ENCODE measurements around the gene PLA2G3.
A peak's percentile ranks its signal among the peaks of the same experiment; 100 is the strongest.
"Not testable (repeated sequence)": the region's sequence is repeated elsewhere in the genome, so short reads cannot be mapped to it uniquely, and the experiment has no call there.

PLA2G3 gene

DNA sequence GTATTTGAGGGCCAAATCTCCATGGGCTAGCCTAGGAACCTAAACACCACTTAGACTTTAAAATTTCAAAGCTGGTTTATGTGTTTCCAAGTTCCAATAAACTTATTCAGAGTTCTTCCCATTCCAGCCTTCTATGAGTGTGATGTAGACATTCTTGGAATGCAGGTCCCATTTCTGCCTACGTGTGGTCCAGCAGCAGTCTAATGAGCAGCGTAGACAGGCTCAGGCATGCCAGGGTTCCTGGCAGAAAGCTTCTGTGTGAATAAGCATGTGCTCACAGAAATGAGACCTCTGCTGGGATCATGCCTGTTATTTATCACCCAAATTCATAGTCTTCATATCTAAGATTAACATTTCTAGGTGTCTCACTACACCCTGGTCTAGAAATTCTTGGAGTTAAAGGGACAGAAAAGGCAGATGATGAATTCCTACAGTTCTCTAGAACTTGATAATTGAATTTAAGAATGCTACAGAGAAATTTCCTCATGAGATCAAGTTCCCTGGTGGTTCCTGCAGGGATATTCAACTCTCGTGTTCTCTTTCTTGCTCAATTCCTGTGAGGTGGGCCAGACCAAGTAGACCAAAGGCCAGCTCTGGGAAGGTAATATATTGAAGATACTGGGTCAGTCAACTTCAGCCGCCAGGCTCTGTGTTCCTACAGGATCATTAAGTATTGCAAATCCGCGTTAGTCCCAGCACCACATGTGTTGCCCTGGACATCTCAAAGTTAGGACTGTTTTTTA lies 37.3 kb upstream of the PLA2G3 start:
- no peak for DNase-seq (ENCODE audit: low read depth)
- no peak overlapping the region for H3K4me3 ChIP-seq (ENCODE audit: low read depth, low read length)
- TF ChIP-seq, protein P1, sequence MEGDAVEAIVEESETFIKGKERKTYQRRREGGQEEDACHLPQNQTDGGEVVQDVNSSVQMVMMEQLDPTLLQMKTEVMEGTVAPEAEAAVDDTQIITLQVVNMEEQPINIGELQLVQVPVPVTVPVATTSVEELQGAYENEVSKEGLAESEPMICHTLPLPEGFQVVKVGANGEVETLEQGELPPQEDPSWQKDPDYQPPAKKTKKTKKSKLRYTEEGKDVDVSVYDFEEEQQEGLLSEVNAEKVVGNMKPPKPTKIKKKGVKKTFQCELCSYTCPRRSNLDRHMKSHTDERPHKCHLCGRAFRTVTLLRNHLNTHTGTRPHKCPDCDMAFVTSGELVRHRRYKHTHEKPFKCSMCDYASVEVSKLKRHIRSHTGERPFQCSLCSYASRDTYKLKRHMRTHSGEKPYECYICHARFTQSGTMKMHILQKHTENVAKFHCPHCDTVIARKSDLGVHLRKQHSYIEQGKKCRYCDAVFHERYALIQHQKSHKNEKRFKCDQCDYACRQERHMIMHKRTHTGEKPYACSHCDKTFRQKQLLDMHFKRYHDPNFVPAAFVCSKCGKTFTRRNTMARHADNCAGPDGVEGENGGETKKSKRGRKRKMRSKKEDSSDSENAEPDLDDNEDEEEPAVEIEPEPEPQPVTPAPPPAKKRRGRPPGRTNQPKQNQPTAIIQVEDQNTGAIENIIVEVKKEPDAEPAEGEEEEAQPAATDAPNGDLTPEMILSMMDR (IDR thresholded peaks at IDR 0.05; ENCODE audit: control insufficient read depth, extremely low read depth, insufficient read depth), result no peak

DNA sequence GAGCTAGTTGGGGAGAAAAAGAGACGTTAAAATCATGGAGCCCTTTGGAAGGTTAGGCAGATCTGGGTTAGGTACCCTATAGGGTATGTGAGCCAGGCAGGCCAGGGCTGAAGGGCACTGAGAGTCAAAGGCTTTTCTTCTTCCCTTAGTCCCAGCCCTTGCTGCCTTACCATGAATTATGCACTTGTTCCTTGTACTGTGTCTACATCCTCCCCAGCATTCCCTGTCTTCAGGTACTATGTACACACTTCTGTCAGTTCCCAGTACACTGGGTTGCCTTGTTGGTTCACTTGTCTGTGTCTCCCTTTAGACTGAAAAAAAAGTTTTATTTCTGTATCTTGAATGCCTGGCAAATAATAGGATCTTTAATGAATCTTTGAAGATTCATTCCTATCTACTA lies 36.6 kb upstream of the PLA2G3 start:
- TF ChIP-seq, protein P1 (IDR thresholded peaks at IDR 0.05; ENCODE audit: control insufficient read depth, extremely low read depth, insufficient read depth), result no peak
- no peak for DNase-seq (ENCODE audit: low read depth)
- no peak overlapping the region for H3K4me3 ChIP-seq (ENCODE audit: low read depth, low read length)

DNA sequence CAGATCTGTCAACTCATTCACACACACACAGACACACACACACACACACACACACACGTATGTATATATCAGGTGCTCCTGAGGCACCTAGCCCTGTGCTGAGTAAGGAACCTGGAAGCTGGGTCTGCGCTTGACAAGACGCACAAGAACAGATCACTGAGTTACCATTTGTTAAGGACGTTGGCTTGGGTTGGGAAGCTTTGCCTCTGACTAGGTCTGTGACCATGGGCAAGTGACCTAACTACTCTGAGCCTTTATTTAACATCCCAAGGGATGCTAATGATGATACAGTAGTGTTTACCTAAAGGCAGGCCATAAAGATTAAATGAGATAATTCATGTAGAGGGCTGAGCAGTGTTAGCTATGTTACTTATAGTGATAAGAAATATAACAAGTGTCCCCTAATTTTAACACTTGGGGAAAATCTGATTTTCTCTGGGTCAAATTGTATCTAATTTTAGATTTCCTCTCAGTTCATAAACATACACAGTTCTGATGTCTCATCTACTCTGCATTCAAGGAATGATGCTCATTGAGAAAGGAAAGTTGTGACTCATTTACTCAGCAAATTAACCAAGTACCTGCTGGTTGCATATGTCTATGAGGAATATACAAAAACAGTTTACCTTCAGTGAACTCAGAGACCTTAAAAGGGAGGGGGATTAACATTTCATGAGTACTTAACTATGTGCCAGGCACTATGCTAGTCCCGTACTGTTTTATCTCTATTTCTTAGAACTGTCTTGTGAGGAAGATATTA lies 33.3 kb upstream of the PLA2G3 start:
- DNase-seq (ENCODE audit: low read depth), result peak; percentile 58
- TF ChIP-seq, protein P1 (IDR thresholded peaks at IDR 0.05; ENCODE audit: control insufficient read depth, extremely low read depth, insufficient read depth), result no peak
- no peak overlapping the region for H3K4me3 ChIP-seq (ENCODE audit: low read depth, low read length)

DNA sequence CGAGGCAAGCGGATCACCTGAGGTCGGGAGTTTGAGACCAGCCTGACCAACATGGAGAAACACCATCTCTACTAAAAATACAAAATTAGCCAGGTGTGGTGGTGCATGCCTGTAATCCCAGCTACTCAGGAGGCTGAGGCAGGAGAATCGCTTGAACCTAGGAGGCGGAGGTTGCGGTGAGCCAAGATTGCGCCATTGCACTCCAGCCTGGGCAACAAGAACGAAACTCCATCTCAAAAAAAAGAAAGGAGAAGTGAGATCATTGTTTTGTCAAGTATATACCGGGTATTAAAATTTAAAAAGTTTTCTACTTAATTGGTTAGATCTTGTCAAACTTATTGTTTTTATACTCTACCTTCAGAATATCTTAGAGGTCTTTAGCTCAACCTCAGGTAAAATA lies 31.4 kb upstream of the PLA2G3 start:
- H3K4me3 ChIP-seq (ENCODE audit: low read depth, low read length); DNase-seq (ENCODE audit: low read depth): not testable (repeated sequence)

DNA sequence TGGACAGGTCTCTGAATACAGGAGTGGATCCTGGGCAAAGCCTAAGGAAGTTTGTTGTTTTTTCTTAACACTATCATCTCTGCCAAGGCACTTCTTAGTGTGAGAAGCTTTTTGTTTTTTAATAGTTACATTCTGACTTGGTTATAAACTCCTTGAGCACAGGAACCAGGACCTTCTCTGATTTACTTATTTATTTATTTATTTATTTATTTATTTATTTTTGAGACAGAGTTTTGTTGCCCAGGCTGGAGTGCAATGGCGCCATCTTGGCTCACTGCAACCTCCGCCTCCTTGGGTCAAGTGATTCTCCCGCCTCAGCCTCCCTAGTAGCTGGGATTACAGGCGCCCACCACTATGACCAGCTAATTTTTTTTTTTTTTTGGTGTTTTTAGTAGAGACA lies 30.7 kb upstream of the PLA2G3 start:
- no peak for DNase-seq (ENCODE audit: low read depth)
- H3K4me3 ChIP-seq (ENCODE audit: low read depth, low read length), result no peak overlapping the region
- TF ChIP-seq, protein P1 (IDR thresholded peaks at IDR 0.05; ENCODE audit: control insufficient read depth, extremely low read depth, insufficient read depth), result no peak

DNA sequence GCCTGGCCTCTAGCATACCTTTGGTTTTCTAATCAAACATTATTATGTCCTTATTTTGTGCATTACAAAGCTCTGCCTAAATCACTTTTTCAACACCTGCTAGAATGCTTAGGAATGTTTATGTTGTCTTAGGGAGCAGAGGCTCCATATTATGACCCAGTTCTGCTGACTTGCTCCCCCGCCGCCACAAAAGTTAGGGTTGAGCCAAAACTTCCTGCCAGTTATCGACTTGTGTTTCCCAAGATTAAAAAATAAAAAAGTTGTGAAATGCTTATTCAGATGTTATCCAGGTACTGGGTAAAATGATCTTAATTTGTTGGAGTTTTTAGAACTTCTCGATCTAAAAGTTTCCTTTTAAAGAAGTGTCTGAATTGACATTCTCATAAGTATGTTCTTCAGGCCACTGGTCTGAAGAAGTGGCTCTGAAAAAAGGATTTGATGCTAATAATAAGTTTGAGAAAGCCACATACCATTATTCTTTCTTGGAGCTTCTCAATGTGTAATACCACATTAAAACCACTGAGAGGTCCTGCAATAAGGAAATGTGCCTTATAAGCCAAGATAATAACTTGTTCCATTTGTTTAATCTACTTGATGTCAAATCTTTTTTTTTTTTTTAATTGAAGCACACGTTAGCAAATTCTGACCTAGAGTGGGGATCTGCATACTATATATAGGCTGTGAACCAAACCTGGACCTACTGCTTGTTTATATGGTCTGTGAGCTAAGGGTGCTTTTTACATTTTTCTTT lies 21.9 kb upstream of the PLA2G3 start:
- TF ChIP-seq, protein P1 (IDR thresholded peaks at IDR 0.05; ENCODE audit: control insufficient read depth, extremely low read depth, insufficient read depth), result no peak
- no peak for DNase-seq (ENCODE audit: low read depth)
- no peak overlapping the region for H3K4me3 ChIP-seq (ENCODE audit: low read depth, low read length)

DNA sequence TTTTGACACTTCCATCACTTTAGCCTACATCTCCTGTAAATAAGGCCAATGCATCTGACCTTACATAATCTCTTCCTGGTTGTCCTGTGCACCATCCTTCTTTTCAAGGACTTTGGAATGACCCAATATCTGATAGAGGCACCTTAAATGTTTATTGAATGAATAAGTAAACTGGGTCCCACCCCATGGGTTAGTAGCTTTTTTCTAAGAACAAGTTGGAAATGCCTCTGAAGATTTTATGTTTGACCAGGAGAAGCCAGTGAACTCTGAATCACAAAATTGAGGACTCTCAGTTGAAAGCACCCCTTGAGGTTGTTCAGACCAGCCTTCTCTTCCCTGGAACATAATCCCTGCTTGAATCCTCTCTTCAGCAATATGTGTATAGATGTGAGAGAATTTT lies 21.1 kb upstream of the PLA2G3 start:
- DNase-seq (ENCODE audit: low read depth), result no peak
- TF ChIP-seq, protein P1 (IDR thresholded peaks at IDR 0.05; ENCODE audit: control insufficient read depth, extremely low read depth, insufficient read depth), result no peak
- peak overlapping the region; percentile 77; the same call in 1 of the 2 replicates for H3K4me3 ChIP-seq (ENCODE audit: low read depth, low read length)
